K562 (cell line): Measurements from ENCODE around the gene KLHL22. TPM values are rescaled to one million over a fixed set of nuclear protein-coding genes. Genes with fewer than 3 reads are reported as not detected.

ENCODE experiments used
- AFF1 ChIP-seq, 2 experiments: fragments of 450-650 bp; IDR thresholded peaks; 2 replicates each; pipeline ENCODE4 v1.6.1; 2018; ENCODE audit warnings: mild to moderate bottlenecking in 2 of 2, low read depth in 1 of 2; ENCODE audit not compliant: partially characterized antibody in 2 of 2
- CBX2 ChIP-seq: fragments of 200-600 bp; sonication (generic); IDR thresholded peaks from one replicate; pipeline ENCODE4 v1.6.1; 2012; ENCODE audit warnings: mild to moderate bottlenecking, low read length, inconsistent platforms; ENCODE audit not compliant: insufficient read depth, poor library complexity, severe bottlenecking
- EGR1 ChIP-seq: fragments of 450-650 bp; conservative IDR thresholded peaks from 2 replicates; pipeline ENCODE4 v1.6.1; 2017; ENCODE audit warnings: mild to moderate bottlenecking
- ESRRB ChIP-seq: fragments of 250-450 bp; sonication (Bioruptor Pico); IDR thresholded peaks from 2 replicates; pipeline ENCODE4 v1.5.0; 2020; ENCODE audit warnings: mild to moderate bottlenecking, moderate library complexity, borderline replicate concordance
- GTF2F1 ChIP-seq: IDR thresholded peaks from 2 replicates; pipeline ENCODE4 v1.6.1; 2011; ENCODE audit warnings: low read depth, low read length, improper control_type of control experiment
- KLF10 ChIP-seq: fragments of 250-450 bp; sonication (Bioruptor Pico); IDR thresholded peaks from 2 replicates; pipeline ENCODE4 v1.6.1; 2021; ENCODE audit warnings: matching md5 sums
- MBD2 ChIP-seq: sonication (generic); IDR thresholded peaks from 2 replicates; pipeline ENCODE4 v1.6.1; 2016; ENCODE audit warnings: low read depth, borderline replicate concordance
- MTA3 ChIP-seq: fragments of 450-650 bp; formaldehyde crosslinking; IDR thresholded peaks from 2 replicates; pipeline ENCODE4 v1.6.1; 2017; ENCODE audit warnings: mild to moderate bottlenecking, borderline replicate concordance
- MYBL2 ChIP-seq, 2 experiments: fragments of 450-650 bp in 1 of 2; sonication (generic) in 1 of 2; formaldehyde crosslinking in 1 of 2; IDR thresholded peaks; 2 replicates each; pipeline versions ENCODE4 v1.6.1 to v1.8.1; 2017 to 2022; ENCODE audit warnings: borderline replicate concordance in 1 of 2, inconsistent platforms in 1 of 2, low read depth in 1 of 2, mild to moderate bottlenecking in 1 of 2, missing genetic modification reagents in 1 of 2, moderate library complexity in 1 of 2
- NUFIP1 ChIP-seq: fragments of 450-650 bp; IDR thresholded peaks from 2 replicates; pipeline ENCODE4 v1.6.1; 2018; ENCODE audit not compliant: partially characterized antibody
- PURB ChIP-seq: sonication (generic); formaldehyde crosslinking; IDR thresholded peaks from 2 replicates; pipeline ENCODE4 v1.9.0; 2021; ENCODE audit warnings: low read depth, mild to moderate bottlenecking, missing genetic modification reagents
- SAFB ChIP-seq: fragments of 200-400 bp; formaldehyde crosslinking; IDR thresholded peaks from 2 replicates; pipeline ENCODE4 v1.6.1; 2017; ENCODE audit warnings: low read depth, low read length, borderline replicate concordance
- TCF3 ChIP-seq: sonication (generic); formaldehyde crosslinking; IDR thresholded peaks from 2 replicates; pipeline ENCODE4 v1.4.0; 2020; ENCODE audit warnings: mild to moderate bottlenecking, missing genetic modification reagents
- TRIM28 ChIP-seq: fragments of 450-650 bp; IDR thresholded peaks from 2 replicates; pipeline ENCODE4 v1.6.1; 2017
- U2AF2 ChIP-seq: fragments of 200-400 bp; formaldehyde crosslinking; optimal IDR thresholded peaks from 2 replicates; pipeline ENCODE3; 2017; ENCODE audit warnings: low read depth, mild to moderate bottlenecking, low read length
- ZNF408 ChIP-seq: fragments of 250-450 bp; sonication (Bioruptor Pico); IDR thresholded peaks from 2 replicates; pipeline ENCODE4 v1.4.0; 2020; ENCODE audit warnings: low read depth, mild to moderate bottlenecking, moderate library complexity
- ZNF449 ChIP-seq: fragments of 250-450 bp; sonication (Bioruptor Pico); IDR thresholded peaks from 2 replicates; pipeline ENCODE4 v1.8.0; 2022; ENCODE audit warnings: moderate library complexity, mild to moderate bottlenecking, inconsistent platforms
- ZNF695 ChIP-seq: fragments of 450-650 bp; formaldehyde crosslinking; IDR thresholded peaks from 2 replicates; pipeline ENCODE4 v1.4.0; 2020; ENCODE audit warnings: mild to moderate bottlenecking, moderate library complexity
- polyA plus RNA-seq, 8 experiments: library from polyadenylated mRNA; depleted of rRNA in 4 of 8; stranded (reverse) in 5 of 8; unstranded in 3 of 8; fragments of >200 nt; fragmentation: Nextera tagmentation in 2 of 8; fragmentation: Illumina TruSeq in 1 of 8; extraction: Ambion mirVana in 2 of 8; extraction: Trizol in 1 of 8; gene quantifications; 2 replicates each; pipeline versions ENCODE4 v1.2.1 to v1.2.3, GENCODE V29; 2011 to 2014; ENCODE audit warnings: inconsistent platforms in 1 of 8, missing spikeins in 1 of 8
- total RNA-seq, 7 experiments: library from RNA; depleted of rRNA in 6 of 7; stranded (reverse); fragments of >200 nt in 6 of 7; fragmentation: Illumina TruSeq in 2 of 7; extraction: Trizol in 2 of 7; gene quantifications; 2 replicates each; pipeline versions ENCODE4 v1.2.1 to v1.2.3, GENCODE V29; 2011 to 2021; ENCODE audit warnings: low replicate concordance in 1 of 7
- TF ChIP-seq, protein P1 (sequence below): sonication (generic); formaldehyde crosslinking; IDR thresholded peaks from 2 replicates; pipeline ENCODE4 v1.8.0; 2022; ENCODE audit warnings: mild to moderate bottlenecking, missing genetic modification reagents
- TF ChIP-seq, protein P2 (sequence below): fragments of 450-650 bp; IDR thresholded peaks from 2 replicates; pipeline ENCODE4 v1.6.1; 2016; ENCODE audit warnings: low read depth, mild to moderate bottlenecking, moderate library complexity

KLHL22 gene
- total and polyA plus RNA-seq, 9 of the 15 experiments (the other 6 are each of a cell fraction or from before 2014, with no cell fraction given): 1.3 to 25.6 (median 15.2) TPM

GRCh38 chr22:20533095-20533878 is 37.7 kb upstream of the KLHL22 start (continued):
- no peak for TF ChIP-seq ZNF449 (CRISPR knock-in tag)
- no peak for TF ChIP-seq CBX2
- no peak for TF ChIP-seq TCF3 (CRISPR knock-in tag)
- TF ChIP-seq, protein P1, sequence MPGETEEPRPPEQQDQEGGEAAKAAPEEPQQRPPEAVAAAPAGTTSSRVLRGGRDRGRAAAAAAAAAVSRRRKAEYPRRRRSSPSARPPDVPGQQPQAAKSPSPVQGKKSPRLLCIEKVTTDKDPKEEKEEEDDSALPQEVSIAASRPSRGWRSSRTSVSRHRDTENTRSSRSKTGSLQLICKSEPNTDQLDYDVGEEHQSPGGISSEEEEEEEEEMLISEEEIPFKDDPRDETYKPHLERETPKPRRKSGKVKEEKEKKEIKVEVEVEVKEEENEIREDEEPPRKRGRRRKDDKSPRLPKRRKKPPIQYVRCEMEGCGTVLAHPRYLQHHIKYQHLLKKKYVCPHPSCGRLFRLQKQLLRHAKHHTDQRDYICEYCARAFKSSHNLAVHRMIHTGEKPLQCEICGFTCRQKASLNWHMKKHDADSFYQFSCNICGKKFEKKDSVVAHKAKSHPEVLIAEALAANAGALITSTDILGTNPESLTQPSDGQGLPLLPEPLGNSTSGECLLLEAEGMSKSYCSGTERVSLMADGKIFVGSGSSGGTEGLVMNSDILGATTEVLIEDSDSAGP (CRISPR knock-in tag): no peak
- TF ChIP-seq ESRRB: no peak
- no peak for TF ChIP-seq U2AF2
- no peak for TF ChIP-seq KLF10 (CRISPR knock-in tag)
- TF ChIP-seq ZNF408: no peak
- no peak for TF ChIP-seq GTF2F1
- TF ChIP-seq TRIM28: no peak
- TF ChIP-seq NUFIP1: no peak
- TF ChIP-seq SAFB: no peak
- TF ChIP-seq MTA3: no peak
- TF ChIP-seq EGR1: no peak
- TF ChIP-seq MBD2: no peak
- TF ChIP-seq PURB: peak; percentile 68; the same call in 1 of the 2 replicates
- no peak for TF ChIP-seq MYBL2 (IDR thresholded peaks at IDR 0.05; ENCODE audit: low read depth)
- peak; percentile 75; the same call in 1 of the 2 replicates for TF ChIP-seq MYBL2 (CRISPR knock-in tag; IDR thresholded peaks at IDR 0.05; ENCODE audit: borderline replicate concordance)
- TF ChIP-seq ZNF695 (CRISPR knock-in tag): no peak
- TF ChIP-seq AFF1 (IDR thresholded peaks at IDR 0.05; ENCODE audit: low read depth in 1 of 2, partially characterized antibody in 2 of 2): no peak
- TF ChIP-seq, protein P2, sequence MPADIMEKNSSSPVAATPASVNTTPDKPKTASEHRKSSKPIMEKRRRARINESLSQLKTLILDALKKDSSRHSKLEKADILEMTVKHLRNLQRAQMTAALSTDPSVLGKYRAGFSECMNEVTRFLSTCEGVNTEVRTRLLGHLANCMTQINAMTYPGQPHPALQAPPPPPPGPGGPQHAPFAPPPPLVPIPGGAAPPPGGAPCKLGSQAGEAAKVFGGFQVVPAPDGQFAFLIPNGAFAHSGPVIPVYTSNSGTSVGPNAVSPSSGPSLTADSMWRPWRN: no peak
